ENCODE measurements around the gene GSK3A.

The GSK3A gene

GRCh38 chr19:42242512-42243409 is at the start of gene GSK3A:
Gene GSK3A, minus strand, starts transcription at chr19:42242602. Its CDS starts 137 bp downstream, at chr19:42242465.
- Histone ChIP-seq H3K27me3 (ENCODE audit: insufficient read depth, poor library complexity, severe bottlenecking) (no peaks in the 10 kb centered on the region), H3K36me3 (ENCODE audit: low read depth) (peaks cover 28% of the 10 kb centered on the region), H3K9me3 (ENCODE audit: severe bottlenecking) (no peaks in the 10 kb centered on the region), H3K4me1 (ENCODE audit: insufficient read depth, poor library complexity, severe bottlenecking) (peaks cover 8% of the 10 kb centered on the region), H3K4me3 (ENCODE audit: severe bottlenecking) (peak within 1 kb of the TSS; percentile 96), H3K27ac (ENCODE audit: poor library complexity, severe bottlenecking) (peak within 1 kb of the TSS; percentile 96)
- no peak for TF ChIP-seq CTCF (IDR thresholded peaks at IDR 0.05; ENCODE audit: poor library complexity, severe bottlenecking)
- DNase-seq (ENCODE audit: low spot score), result peak; percentile 98
- ATAC-seq (ENCODE audit: low read depth), result peak; percentile 81

- ATAC-seq (ENCODE audit: low read depth), result 0 out of 3 replicates have a peak, but pooled peaks have one; percentile 7
Observed at GRCh38 chr19:42291435-42291810, 49.0 kb upstream of the GSK3A start.

GRCh38 chr19:42290523-42291434 is 48.4 kb upstream of the GSK3A start:
- DNase-seq (ENCODE audit: low spot score) (no peak), ATAC-seq (ENCODE audit: low read depth) (peak; percentile 47; the same call in 2 of the 3 replicates)
- Histone ChIP-seq H3K27me3 (ENCODE audit: insufficient read depth, poor library complexity, severe bottlenecking) (no peaks in the 10 kb centered on the region), H3K9me3 (ENCODE audit: severe bottlenecking) (no peaks in the 10 kb centered on the region), H3K4me3 (ENCODE audit: severe bottlenecking) (no peak overlapping the region), H3K27ac (ENCODE audit: poor library complexity, severe bottlenecking) (no peak overlapping the region), H3K4me1 (ENCODE audit: insufficient read depth, poor library complexity, severe bottlenecking) (no peaks in the 10 kb centered on the region), H3K36me3 (ENCODE audit: low read depth) (peaks cover 75% of the 10 kb centered on the region)
- peak; percentile 54 for TF ChIP-seq CTCF (IDR thresholded peaks at IDR 0.05; ENCODE audit: poor library complexity, severe bottlenecking)

More at GRCh38 chr19:42291435-42291810, 49.0 kb upstream of the GSK3A start:
- Histone ChIP-seq H3K9me3 (ENCODE audit: severe bottlenecking) (no peaks in the 10 kb centered on the region), H3K27ac (ENCODE audit: poor library complexity, severe bottlenecking) (no peak overlapping the region), H3K4me3 (ENCODE audit: severe bottlenecking) (no peak overlapping the region), H3K4me1 (ENCODE audit: insufficient read depth, poor library complexity, severe bottlenecking) (no peaks in the 10 kb centered on the region), H3K27me3 (ENCODE audit: insufficient read depth, poor library complexity, severe bottlenecking) (no peaks in the 10 kb centered on the region), H3K36me3 (ENCODE audit: low read depth) (peaks cover 78% of the 10 kb centered on the region)
- TF ChIP-seq CTCF (IDR thresholded peaks at IDR 0.05; ENCODE audit: poor library complexity, severe bottlenecking), result no peak
- no peak for DNase-seq (ENCODE audit: low spot score)

- Histone ChIP-seq H3K27me3 (ENCODE audit: insufficient read depth, poor library complexity, severe bottlenecking) (no peaks in the 10 kb centered on the region), H3K4me1 (ENCODE audit: insufficient read depth, poor library complexity, severe bottlenecking) (no peaks in the 10 kb centered on the region), H3K4me3 (ENCODE audit: severe bottlenecking) (no peak overlapping the region), H3K9me3 (ENCODE audit: severe bottlenecking) (no peaks in the 10 kb centered on the region), H3K36me3 (ENCODE audit: low read depth) (peaks cover 75% of the 10 kb centered on the region), H3K27ac (ENCODE audit: poor library complexity, severe bottlenecking) (no peak overlapping the region)
- TF ChIP-seq CTCF (IDR thresholded peaks at IDR 0.05; ENCODE audit: poor library complexity, severe bottlenecking), result no peak
- no peak for ATAC-seq (ENCODE audit: low read depth)
- no peak for DNase-seq (ENCODE audit: low spot score)
Observed at GRCh38 chr19:42290136-42290522, 47.7 kb upstream of the GSK3A start.

Data from RWPE2 (cell line).